ENCODE data around the gene LCE2B. TPM values are rescaled to one million over a fixed set of nuclear protein-coding genes. Genes with fewer than 3 reads are reported as not detected.

The LCE2B gene
- total RNA-seq, 2 experiments from 2014 or later = not detected

DNA sequence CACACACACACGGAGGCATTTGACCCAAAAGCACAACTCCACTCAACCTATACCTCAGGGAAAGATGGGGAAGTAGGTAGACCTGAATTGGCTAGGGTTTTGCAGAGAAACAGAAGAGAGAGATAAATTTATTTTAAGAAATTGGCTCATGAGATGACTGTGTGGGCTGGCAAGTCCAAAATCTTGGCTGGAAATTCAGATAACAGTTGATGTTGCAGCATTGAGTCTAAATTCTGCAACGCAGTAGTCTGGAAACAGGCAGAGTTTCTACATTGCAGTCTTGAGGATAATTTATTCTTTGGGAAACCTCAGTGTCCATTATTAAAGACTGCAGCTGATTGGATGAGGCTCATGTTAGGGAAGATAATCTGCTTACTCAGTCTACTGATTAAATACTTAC is 4.3 kb upstream of the LCE2B start:
- Histone ChIP-seq H3K27ac (ENCODE audit: low read depth, low read length, poor library complexity, severe bottlenecking) (no peak overlapping the region), H3K79me2 (ENCODE audit: insufficient read depth, low read depth, low read length) (no peaks in the 10 kb centered on the region), H3K4me1 (ENCODE audit: insufficient read depth, low read length, poor library complexity, severe bottlenecking) (no peaks in the 10 kb centered on the region), H3K9me2 (ENCODE audit: insufficient read depth, low read length) (no peaks in the 10 kb centered on the region), H3K4me3 (ENCODE audit: low read depth, low read length, poor library complexity, severe bottlenecking) (no peak overlapping the region), H3K9me3 (ENCODE audit: low read length) (no peaks in the 10 kb centered on the region), H4K20me1 (ENCODE audit: insufficient read depth, low read length) (no peaks in the 10 kb centered on the region), H3K36me3 (ENCODE audit: insufficient read depth, low read length) (no peaks in the 10 kb centered on the region), H2AFZ (ENCODE audit: low read length) (no peak overlapping the region), H3K4me2 (ENCODE audit: low read length) (no peak overlapping the region)
- no peak for DNase-seq (ENCODE audit: low spot score)
- ChIA-PET POLR2A (no interaction called here), CTCF (ENCODE audit: unreplicated experiment) (no interaction called here)
- TF ChIP-seq EZH2phosphoT487 (IDR thresholded peaks at IDR 0.05; ENCODE audit: borderline replicate concordance, low read depth, low read length) = no peak
- TF ChIP-seq, protein P1, sequence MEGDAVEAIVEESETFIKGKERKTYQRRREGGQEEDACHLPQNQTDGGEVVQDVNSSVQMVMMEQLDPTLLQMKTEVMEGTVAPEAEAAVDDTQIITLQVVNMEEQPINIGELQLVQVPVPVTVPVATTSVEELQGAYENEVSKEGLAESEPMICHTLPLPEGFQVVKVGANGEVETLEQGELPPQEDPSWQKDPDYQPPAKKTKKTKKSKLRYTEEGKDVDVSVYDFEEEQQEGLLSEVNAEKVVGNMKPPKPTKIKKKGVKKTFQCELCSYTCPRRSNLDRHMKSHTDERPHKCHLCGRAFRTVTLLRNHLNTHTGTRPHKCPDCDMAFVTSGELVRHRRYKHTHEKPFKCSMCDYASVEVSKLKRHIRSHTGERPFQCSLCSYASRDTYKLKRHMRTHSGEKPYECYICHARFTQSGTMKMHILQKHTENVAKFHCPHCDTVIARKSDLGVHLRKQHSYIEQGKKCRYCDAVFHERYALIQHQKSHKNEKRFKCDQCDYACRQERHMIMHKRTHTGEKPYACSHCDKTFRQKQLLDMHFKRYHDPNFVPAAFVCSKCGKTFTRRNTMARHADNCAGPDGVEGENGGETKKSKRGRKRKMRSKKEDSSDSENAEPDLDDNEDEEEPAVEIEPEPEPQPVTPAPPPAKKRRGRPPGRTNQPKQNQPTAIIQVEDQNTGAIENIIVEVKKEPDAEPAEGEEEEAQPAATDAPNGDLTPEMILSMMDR (conservative IDR thresholded peaks at IDR 0.05; ENCODE audit: low read length) = no peak
- intact Hi-C loops (cut with micrococcal nuclease; ENCODE audit: unreplicated experiment) = no loop called here
- no TSS peak for BruUV-seq (replicated peaks)

GRCh38 chr1:152683846-152684245 is 2.1 kb upstream of the LCE2B start:
- no peak overlapping the region for H2AFZ ChIP-seq (ENCODE audit: low read length)
- DNase-seq (ENCODE audit: low spot score) = no peak
- intact Hi-C loops (cut with micrococcal nuclease; ENCODE audit: unreplicated experiment) = no loop called here
- H3K27ac ChIP-seq (ENCODE audit: low read depth, low read length, poor library complexity, severe bottlenecking) = no peak overlapping the region
- CTCF ChIA-PET (ENCODE audit: unreplicated experiment) = no interaction called here
- H3K4me1 ChIP-seq (ENCODE audit: insufficient read depth, low read length, poor library complexity, severe bottlenecking) = no peaks in the 10 kb centered on the region
- H3K36me3 ChIP-seq (ENCODE audit: insufficient read depth, low read length) = no peaks in the 10 kb centered on the region
- no peak overlapping the region for H3K4me3 ChIP-seq (ENCODE audit: low read depth, low read length, poor library complexity, severe bottlenecking)
- no peaks in the 10 kb centered on the region for H3K9me2 ChIP-seq (ENCODE audit: insufficient read depth, low read length)
- POLR2A ChIA-PET = no interaction called here
- H3K4me2 ChIP-seq (ENCODE audit: low read length) = no peak overlapping the region
- BruUV-seq (replicated peaks) = no TSS peak
- H3K79me2 ChIP-seq (ENCODE audit: insufficient read depth, low read depth, low read length) = no peaks in the 10 kb centered on the region
- TF ChIP-seq, protein P1 (conservative IDR thresholded peaks at IDR 0.05; ENCODE audit: low read length) = no peak
- no peak for TF ChIP-seq EZH2phosphoT487 (IDR thresholded peaks at IDR 0.05; ENCODE audit: borderline replicate concordance, low read depth, low read length)
- no peaks in the 10 kb centered on the region for H4K20me1 ChIP-seq (ENCODE audit: insufficient read depth, low read length)
- no peaks in the 10 kb centered on the region for H3K9me3 ChIP-seq (ENCODE audit: low read length)

- CTCF ChIA-PET (ENCODE audit: unreplicated experiment) = no interaction called here
- Histone ChIP-seq H3K9me2 (ENCODE audit: insufficient read depth, low read length) (no peaks in the 10 kb centered on the region), H3K79me2 (ENCODE audit: insufficient read depth, low read depth, low read length) (no peaks in the 10 kb centered on the region), H3K9me3 (ENCODE audit: low read length) (no peaks in the 10 kb centered on the region), H2AFZ (ENCODE audit: low read length) (no peak within 1 kb of the TSS), H4K20me1 (ENCODE audit: insufficient read depth, low read length) (no peaks in the 10 kb centered on the region), H3K27ac (ENCODE audit: low read depth, low read length, poor library complexity, severe bottlenecking) (no peak within 1 kb of the TSS), H3K4me1 (ENCODE audit: insufficient read depth, low read length, poor library complexity, severe bottlenecking) (no peaks in the 10 kb centered on the region), H3K4me2 (ENCODE audit: low read length) (no peak within 1 kb of the TSS), H3K4me3 (ENCODE audit: low read depth, low read length, poor library complexity, severe bottlenecking) (no peak within 1 kb of the TSS), H3K36me3 (ENCODE audit: insufficient read depth, low read length) (no peaks in the 10 kb centered on the region)
- intact Hi-C loops (cut with micrococcal nuclease; ENCODE audit: unreplicated experiment) = no loop called here
- no TSS peak for BruUV-seq (replicated peaks)
- TF ChIP-seq EZH2phosphoT487 (IDR thresholded peaks at IDR 0.05; ENCODE audit: borderline replicate concordance, low read depth, low read length) = no peak
- TF ChIP-seq, protein P1 (conservative IDR thresholded peaks at IDR 0.05; ENCODE audit: low read length) = no peak
- POLR2A ChIA-PET = interaction anchor here (1.1 kb wide), 1 partner anchor 10 kb away, joined by 3 read pairs; no protein-coding TSS in a partner anchor
- DNase-seq (ENCODE audit: low spot score) = no peak
Measured at GRCh38 chr1:152697701-152698600, 12.0 kb downstream of the LCE2B start, which contains the start of gene LCE2A. LCE2A (plus strand) TSS chr1:152698345; CDS start chr1:152698902, 557 bp downstream.
